GM12801 (cell line): ENCODE data around the gene ATF2.

Experiments
- CTCF ChIP-seq: IDR thresholded peaks from one replicate; pipeline ENCODE4 v1.5.1; 2011; ENCODE audit warnings: control low read depth; ENCODE audit not compliant: insufficient read length; ENCODE audit errors: extremely low read depth

Gene ATF2

GRCh38 chr2:175167792-175168563 is at the start of gene ATF2:
TSS of gene ATF2 (minus strand) at chr2:175168203. CDS start at chr2:175136443, 31,760 bp downstream.
- no peak for TF ChIP-seq CTCF

- TF ChIP-seq CTCF = no peak
These were observed 39.9 kb upstream of the ATF2 start for GRCh38 chr2:175207741-175208438.

- no peak for TF ChIP-seq CTCF
These were observed 38.9 kb upstream of the ATF2 start for GRCh38 chr2:175206866-175207265.

GRCh38 chr2:175205523-175205922 is 37.5 kb upstream of the ATF2 start:
- TF ChIP-seq CTCF = no peak

GRCh38 chr2:175203621-175204496 is 35.9 kb upstream of the ATF2 start:
- no peak for TF ChIP-seq CTCF

- TF ChIP-seq CTCF = no peak
These were observed 27.0 kb upstream of the ATF2 start for GRCh38 chr2:175195012-175195411.

GRCh38 chr2:175188761-175189160 is 20.8 kb upstream of the ATF2 start:
- no peak for TF ChIP-seq CTCF
